GM19372 (cell line): ENCODE data around the gene MPP2.
"Not testable (repeated sequence)": the region's sequence is repeated elsewhere in the genome, so short reads cannot be mapped to it uniquely, and the experiment has no call there.

Source experiments
- ATAC-seq: cut with Tn5 transposase; IDR thresholded peaks from one replicate; pipeline ENCODE4 v1.9.1; 2021; ENCODE audit warnings: mild to moderate bottlenecking, low read depth, moderate library complexity; ENCODE audit not compliant: unreplicated experiment

Gene MPP2

DNA sequence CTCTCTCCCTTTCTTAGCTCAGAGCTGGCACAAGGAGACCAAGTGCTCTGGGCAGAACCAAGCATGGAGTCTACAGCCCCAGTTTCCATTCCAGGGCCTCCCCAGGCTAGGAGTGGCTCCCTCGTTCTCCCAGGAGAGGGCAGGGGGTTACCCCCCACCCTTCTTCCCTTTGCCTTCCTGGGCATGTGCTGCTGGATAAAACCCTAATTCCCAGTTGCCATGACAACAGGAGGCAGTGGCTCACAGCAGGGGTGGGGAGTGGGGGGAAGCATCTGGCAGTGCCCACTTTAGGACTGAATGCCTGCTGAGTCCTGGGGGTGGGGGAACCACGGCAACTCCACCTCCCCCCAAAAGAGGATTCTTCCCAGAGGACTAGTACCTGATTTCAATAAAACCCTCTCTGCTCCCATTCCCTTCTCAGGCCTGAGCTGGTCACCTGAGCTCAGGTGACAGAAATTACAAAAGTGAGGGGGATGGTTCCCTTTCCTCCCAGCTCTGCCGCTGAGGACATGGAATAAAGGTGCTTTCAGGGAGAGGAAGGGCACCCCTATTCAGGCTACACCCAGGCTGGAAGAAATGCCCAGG, 1.8 kb downstream of the MPP2 start:
- no peak for ATAC-seq

DNA sequence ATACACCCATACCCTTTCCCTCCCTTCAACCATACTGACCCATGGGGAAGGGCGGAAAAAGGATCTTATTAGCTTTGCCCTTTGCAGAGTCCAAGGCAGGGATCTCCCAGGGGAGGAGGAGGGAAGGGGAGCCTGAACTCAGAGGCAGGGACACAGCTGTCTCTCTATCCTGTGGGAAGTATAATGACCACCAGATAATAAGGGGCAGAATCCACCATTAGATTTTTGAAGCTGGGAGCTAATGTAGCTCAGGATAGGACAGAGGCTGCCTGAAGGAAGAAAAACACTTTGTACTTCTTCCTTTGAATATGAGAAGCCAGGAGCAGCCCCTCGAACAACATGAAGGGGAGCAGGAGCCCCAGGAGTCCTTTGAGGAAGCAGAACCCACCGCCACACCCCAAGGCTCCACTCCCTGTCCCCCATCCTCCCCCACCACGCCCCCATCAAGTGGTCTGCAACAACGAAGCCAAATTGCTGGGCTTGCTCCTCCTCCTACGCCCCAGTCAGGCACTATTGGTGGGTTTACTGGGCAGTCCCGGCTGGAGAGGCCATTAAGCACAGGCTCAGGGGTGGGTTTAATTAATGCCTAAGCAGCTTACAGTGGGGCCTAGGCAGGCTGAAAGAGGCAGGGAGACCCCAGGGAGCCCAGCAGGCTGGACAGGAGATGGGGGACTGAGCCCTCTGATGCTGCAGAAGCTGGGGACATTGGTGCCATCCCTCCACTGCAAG, 5.3 kb downstream of the MPP2 start:
- no peak for ATAC-seq

DNA sequence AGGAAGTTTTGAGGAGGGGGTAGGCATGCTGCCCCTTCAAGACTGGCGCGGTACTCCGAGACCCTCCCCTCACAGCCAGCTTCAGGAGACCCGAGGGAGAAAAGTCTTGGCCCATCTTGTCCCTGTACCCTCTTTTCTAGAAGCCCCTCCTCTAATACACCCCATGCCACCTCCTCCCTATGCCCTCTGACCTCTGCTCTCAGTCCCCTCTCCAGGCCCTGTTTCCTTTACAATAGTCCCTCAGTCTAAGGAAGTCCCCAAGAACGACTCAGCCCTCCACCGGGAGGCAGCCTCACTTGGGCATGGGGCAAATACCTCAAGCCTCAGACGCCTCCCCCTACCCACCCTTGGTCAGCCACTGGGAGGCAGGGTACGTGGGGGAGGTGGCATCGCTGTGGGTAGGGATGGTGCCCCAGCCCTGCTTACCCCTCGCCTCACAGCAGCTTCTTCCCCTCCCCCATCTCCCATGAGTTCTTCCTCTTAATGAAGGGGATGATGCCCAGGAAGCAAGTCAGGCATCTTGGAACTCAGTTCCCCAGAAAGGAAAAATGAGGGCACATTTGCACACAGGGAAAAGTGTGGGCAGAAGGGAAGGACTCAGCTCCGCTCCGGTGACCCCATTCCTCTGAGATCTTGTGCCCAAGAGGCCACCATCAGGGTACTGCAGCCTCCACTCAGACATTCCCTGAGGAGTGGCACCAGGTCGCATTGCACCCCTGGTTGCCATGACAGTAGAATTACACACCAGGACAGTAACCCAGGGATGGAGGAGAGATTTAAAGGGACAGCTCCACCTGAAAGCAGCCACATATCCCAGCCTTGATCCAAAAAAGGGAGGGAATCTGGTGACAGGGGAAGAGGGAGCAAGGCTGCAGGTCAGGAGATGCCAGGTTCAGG, 6.2 kb downstream of the MPP2 start:
- ATAC-seq: no peak

DNA sequence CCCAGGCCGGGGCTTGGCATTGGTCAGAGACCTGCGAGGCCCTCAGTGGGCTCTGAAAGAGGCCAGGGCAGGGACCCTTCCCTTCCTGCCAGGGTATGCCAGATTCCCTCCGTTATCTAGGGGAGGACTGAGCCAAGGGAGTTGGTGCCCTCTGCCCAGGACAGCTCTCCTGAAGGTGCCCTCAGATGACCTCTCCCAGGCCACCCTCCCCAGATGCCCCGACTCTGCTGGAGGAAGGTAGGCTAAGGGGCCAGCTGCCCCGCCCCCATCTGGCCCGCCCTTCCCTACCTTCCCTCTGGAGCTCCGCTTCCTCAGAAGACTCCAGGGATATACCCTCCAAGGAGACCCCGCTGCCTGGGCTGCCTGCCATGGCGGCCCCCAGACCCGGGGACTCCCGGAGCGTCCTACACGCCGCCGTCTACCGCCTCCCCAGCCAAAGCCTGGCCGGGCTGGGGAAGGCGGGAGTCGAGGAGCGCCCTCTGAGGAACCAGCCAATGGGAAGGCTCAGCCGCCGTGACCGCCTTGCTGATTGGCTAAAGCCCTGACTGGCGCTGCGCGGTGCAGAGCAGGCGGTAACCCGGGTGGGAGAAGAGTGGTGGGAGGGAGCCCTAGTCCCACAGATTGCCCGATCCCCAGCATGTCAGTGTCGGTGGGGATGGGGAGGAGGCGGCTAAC, 7.0 kb downstream of the MPP2 start:
- peak; percentile 82 for ATAC-seq

DNA sequence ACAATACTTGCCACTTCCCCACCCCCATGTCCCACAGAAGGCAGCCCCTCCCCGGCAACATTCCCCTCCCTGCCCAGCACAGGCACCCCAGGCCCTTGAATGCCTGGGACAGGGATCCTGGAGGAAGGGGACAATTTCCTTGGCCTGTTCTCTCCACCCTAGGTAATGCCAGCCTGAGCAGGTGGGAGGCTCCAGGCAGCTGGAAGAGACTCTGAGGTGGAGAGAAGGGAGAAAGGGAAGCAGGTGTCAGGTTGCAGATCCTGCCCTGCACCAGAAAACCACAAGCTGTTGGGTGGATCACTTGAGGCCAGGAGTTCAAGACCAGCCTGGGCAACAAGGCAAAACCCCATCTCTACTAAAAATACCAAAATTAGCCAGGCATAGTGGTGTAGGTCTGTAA, 8.9 kb downstream of the MPP2 start:
- no peak for ATAC-seq

DNA sequence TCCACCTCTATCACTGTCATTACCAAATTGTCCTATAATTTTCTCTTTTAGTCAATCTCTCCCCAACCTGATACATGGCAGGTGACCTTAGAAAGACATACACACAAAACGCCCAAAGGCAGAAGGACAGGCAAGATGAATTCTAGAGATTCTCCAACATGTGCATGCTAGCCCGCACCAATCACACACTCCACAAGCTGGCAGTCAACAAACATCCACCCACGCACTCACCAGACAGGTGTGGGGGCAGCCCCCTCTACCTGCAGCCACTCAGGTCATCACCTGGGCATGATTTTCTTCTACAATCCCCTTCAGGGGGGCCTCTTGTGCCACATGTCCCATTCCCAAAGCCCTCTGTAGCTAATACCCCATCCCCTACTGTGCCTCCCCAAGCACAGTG, 9.5 kb downstream of the MPP2 start:
- ATAC-seq: no peak

DNA sequence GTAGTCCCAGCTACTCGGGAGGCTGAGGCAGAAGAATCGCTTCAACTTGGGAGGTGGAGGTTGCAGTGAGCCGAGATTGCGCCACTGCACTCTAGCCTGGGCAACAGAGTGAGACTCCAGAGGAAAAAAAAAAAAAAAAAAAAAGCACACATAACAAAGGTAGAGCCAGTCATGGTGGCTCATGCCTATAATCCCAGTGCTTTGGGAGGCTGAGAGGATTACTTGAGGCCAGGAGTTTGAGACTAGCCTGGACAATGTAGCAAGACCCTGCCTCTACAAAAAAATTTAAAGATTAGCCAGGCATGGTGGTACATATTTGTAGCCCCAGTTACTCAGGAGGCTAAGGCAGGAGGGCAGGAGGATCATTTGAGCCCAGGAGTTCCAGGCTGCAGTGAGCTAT, 12.8 kb downstream of the MPP2 start:
- not testable (repeated sequence) for ATAC-seq

DNA sequence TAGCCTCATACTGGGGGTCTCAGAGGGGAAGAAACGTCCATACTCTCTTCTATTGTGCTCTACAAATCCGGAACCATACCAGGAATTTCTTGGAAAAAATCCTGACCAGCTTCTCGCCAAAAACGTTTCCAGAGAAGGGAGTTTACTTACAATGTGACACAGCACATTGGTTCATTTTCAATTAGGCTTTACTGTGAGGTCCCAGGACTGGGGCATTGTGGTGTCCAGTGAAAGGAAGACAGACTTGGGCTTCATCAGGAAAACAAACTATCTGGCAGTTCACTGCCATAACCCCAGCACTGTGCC, 14.7 kb downstream of the MPP2 start:
- no peak for ATAC-seq

DNA sequence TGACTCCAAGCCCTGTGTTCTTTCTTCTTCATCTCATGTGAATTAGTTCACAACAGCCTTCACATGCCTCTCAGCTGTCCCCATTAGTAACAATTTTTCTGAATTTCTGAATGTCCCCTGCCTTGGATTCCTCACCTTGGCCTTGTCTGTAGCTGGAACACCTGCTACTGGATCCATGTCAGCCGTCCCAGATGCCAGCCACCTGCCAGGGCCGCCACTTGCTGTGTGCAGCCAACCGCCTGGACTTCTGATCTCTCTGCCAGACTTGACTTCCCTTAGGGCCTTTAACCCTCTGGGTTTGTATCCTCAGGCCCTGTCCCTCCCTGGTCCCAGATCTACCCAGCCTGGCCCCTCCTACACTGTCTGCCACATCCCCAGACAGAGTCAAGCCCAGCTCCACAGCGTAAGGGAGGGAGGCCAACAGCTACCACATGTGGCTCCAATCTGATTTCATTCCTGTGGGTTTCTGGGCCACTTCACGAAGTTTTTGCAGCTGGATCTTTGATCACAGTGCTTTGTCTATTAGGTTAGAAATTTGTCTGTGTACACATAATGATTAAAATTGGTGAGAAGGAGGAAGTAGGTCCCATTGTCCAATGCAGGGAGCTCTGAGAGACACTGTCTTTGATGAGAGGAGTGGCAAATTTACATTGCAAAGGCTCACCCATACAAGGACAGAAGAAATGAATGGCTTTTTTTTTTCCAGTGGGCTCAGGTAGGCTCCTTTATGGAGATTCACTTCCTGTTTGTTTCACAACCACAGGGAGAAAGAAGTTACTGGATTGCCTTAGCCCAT, 15.3 kb downstream of the MPP2 start:
- no peak for ATAC-seq

DNA sequence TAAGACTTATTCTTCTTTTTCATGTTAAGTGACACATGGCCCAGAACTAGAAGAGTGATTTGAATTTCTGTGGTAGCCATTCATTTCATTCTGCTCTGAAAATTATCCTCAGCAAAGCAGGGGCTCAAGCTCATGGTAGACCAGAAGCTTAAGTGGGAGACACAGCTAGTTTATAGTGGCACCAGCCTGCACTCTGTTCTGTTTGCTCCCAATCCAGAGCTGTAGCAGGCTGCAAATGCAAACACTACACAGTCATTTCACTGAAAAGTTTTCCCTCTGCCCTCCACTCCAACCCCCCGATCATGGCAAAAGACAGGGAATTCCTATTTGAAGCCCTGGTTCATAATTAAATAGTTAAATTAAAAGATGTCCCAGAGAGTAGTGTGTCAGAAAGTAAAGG, 17.1 kb downstream of the MPP2 start:
- ATAC-seq: no peak

DNA sequence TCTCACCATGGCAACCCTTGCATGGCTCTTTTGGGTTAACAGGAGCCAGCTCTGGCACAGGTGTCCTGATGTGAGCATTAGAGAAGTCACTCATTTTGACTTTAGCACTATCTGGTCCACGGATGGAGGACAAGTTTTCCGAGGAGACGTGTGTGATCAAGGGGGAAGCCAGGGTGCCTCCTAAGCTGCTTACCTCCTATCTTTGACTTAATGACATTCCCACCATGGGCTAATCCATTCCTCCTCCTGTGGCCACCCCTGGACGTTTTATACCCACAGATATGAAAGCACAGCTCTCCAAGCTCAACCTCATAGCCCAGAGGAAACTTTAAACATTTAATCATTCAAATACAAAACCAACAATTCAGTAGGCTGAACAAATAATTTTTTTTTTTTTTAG, 18.8 kb downstream of the MPP2 start:
- ATAC-seq: no peak

DNA sequence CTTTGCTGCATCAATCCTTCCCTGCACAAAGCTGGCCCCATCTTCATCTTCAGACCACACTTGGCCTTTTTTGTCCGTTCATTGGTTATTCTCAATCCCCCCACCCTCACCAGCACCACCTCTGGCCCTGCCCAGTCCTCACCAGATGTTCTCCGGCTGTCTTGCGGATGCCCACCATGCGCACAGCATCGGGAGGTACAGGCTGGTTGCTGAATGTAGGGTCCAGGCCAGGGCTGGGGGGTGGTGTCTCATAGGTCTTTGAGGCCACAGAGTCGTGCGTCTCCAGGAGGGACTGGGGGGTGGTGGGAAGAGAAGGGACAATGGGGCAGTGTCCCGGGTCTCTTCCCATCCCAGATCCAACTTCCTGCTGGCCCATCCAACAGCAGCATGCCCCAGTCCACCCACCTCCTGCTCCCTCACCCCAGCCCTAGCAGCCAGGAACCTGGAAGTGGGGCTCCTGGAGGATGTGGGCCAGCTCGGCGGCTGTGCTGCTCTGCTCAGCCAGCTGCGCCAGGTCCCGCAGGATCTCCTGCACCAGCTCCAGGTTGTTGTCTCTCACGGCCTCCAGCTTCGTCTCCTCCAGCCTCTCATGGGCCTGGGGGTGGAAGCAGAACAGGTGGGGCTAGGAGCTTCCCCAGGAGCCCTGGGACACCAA, 24.4 kb downstream of the MPP2 start:
- ATAC-seq: no peak

DNA sequence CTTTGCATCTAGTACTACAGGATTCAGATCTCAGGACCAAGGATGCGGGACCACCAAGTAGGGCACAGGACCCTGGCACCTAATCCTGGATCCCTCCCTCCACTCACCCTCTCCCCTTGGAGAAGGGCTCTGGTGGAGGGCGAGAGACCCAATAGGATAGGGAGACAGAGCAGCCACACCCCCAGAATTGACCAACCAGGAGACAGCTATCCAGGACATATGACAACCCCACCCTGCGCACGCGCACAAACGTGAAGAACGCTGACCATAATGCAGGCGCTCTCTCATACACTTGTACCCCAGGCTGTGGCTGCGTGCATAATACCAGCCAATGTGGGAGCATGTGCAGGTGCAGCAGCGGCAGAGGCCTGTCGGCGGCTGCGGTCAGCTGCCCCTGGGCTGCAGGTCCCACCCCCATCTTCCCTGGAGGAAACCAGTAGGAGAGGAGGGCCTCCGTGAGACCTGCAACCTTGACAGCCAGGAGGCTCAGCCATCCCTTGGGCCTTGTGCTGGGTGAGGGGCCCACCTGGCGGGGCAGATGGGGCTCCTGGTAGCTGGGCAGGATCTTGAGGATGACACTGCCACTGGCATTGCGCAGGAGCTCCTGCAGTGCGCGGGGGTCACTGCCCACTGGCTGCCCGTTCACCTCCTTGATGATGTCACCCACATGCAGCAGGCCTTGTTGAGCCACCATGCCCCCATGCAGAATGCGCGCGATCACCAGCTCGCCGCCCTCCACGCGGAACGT, 25.4 kb downstream of the MPP2 start:
- no peak for ATAC-seq

DNA sequence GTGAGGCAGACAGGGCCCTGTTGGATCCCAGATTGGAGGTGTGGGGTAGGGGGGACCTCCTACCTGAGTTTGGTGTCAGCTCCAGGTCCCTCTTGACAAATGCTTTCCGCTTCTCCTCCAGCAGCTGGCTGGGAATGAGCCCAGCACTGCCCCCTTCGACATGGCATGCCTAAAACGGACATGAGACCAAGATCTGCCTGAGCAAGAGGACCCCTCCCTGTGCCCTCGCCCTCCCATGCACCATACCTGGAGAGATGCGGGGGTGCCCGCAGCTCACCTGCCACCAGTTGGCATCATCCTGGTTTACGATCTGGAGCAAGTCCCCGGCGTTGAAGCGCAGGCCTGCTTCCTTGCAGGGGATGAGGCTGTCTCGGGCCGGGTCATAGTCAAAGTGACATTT, 26.2 kb downstream of the MPP2 start:
- no peak for ATAC-seq

DNA sequence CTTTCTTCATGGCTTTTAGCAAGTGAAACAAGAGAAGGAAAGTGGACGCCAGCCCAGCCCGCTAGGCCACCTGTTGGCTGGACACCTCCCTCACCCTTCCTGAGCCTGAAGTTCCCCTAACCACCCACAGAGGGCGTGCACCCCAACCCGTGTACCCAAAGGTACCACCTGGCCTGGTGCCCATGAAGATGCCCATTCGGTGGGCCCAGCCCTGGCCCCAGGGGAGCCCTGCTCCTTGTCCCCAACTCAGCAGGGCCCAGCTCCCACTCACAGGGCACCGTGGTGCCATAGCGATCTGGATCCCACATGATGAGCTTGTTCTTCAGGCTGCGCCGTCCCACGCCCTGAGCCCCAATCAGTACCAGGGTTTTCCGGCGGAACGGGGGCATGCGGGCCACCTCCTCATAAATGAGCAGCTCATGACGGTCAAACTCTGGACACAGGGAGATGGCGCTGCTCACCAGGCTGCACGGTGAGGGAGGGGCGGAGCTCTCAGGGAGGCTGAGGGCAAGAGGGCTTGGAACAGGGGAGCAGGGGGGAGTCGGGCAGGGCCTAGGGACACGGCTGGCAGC, 26.8 kb downstream of the MPP2 start:
- no peak for ATAC-seq

DNA sequence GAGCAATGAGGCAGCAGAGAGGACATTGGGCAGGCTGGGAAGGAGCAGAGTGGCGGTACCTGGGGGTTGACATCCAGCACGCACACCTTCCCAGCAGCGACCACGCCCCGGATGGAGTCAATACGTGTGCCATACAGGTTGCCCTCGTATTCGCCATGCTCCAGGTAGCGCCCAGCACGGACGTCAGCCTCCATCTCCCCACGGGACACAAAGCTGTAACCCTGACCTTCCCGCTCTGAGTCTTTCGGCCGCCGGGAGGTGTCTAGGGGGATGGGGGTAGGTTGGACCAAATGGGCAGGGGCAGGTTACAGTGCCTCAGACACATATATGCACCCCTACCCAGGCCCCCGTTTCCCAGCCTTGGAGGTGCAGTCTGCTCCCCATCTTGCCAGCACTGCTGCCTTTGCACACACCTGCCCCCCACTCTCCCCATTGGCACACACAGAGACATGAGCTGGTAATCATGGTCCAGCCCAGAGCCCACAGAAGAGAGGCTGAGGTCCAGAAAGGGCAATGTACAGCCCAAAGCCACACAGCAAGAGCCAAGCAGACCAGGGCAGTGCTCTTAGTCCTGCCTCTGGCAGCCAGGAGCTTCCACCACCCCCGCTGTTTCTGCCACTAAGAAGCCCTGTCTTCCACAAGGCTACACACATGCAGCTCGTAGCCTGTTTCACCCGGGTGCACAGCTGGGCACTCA, 27.5 kb downstream of the MPP2 start:
- ATAC-seq: no peak

DNA sequence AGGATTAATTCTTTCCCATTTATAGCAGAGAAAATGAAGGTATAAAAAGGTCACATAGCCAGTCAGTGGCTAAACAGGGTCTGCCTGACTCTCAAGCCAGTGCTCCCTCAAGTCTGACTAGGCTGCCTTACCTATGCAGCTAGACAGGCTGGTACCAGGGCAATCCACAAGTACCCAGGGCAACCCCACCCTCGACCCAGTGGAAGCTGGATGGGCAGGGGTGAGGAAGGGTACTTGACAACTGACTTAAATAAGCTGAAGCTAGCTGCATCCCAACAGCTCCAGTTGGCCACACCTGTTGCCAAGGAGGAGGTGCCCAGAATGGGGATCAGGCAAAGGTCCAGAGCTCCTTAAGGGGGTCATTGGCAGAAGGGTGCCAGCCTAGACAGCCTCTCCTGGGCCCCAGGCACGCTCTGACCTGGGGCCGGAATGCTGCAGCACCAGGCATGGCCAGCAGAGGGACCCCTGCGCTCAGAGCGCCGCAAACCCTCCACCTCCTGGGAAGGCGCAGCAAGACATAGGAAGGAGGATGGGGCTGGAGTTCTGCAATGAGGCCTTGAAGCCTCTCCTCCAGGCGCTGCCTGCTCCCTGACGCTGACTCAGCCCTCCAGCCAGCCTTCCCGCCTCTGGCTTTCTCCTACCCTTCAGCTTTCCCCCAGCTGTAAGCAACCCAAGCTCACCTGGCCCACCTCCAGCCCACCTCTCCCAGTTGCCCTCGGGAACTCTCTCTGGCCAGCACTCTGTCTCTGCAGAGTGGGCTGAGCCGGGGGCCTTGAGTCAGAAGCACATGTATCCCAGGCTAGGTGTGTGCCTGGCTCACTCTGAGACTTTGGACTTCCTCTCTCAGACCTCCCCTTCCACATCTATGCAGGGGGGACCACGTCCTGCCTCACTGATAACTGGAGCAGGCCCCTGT, 28.8 kb downstream of the MPP2 start:
- ATAC-seq: no peak
